GM12891 (cell line): Measurements from ENCODE around the gene TIAM2.
"Not testable (repeated sequence)": the region's sequence is repeated elsewhere in the genome, so short reads cannot be mapped to it uniquely, and the experiment has no call there.

Experiments
- DNase-seq: peaks from one replicate; pipeline ENCODE4 v3.0.0; 2011; ENCODE audit warnings: low spot score; ENCODE audit not compliant: insufficient read length
- FAIRE-seq: peaks from 2 replicates; lab custom pipeline; 2011; peaks lifted over from hg19 to GRCh38; lab: Jason Lieb, UNC
- PAX5 ChIP-seq: IDR thresholded peaks from 2 replicates; pipeline ENCODE4 v1.6.1; 2011; ENCODE audit warnings: low read length, moderate library complexity, mild to moderate bottlenecking; ENCODE audit not compliant: insufficient read depth, severe bottlenecking
- POLR2A ChIP-seq: IDR thresholded peaks from 2 replicates; pipeline ENCODE4 v1.6.1; 2011; ENCODE audit warnings: low read depth, low read length, control low read depth
- POLR2AphosphoS5 ChIP-seq: IDR thresholded peaks from 2 replicates; pipeline ENCODE4 v1.6.1; 2011; ENCODE audit warnings: low read depth, low read length, control low read depth
- POU2F2 ChIP-seq: IDR thresholded peaks from 2 replicates; pipeline ENCODE4 v1.6.1; 2011; ENCODE audit warnings: low read depth, mild to moderate bottlenecking, control low read depth, low read length, moderate library complexity
- SPI1 ChIP-seq: IDR thresholded peaks from 2 replicates; pipeline ENCODE4 v1.6.1; 2011; ENCODE audit warnings: low read depth, low read length, control low read depth
- TAF1 ChIP-seq: IDR thresholded peaks from 2 replicates; pipeline ENCODE4 v1.6.1; 2011; ENCODE audit warnings: low read depth, low read length, control low read depth

TIAM2 gene

DNA sequence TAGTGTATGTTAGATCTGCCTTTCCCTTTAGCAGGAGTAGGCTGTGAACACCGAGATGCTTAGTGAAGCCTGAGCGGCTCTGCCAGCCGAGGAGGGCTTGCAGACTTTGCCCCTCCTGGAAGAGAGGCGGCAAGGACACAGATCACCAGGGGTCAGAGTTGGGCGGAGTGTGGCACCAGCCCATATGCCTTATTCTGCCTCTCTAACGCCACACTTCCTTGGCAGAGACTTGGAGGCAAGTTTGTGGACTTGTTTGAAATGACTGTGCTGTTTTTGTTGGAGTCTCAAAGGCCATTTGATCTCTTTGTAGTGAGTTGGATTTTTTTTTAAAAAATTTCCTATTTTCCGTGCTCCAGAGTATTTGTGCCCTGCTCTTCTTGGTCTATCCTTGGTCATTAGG is 224.2 kb downstream of the TIAM2 start:
- TF ChIP-seq PAX5: no peak
- TF ChIP-seq POU2F2: no peak
- TF ChIP-seq SPI1: no peak
- no peak for TF ChIP-seq POLR2A
- no peak for TF ChIP-seq TAF1
- TF ChIP-seq POLR2AphosphoS5: no peak
- no peak for FAIRE-seq

GRCh38 chr6:155219858-155220301 is 224.8 kb downstream of the TIAM2 start:
- DNase-seq: no peak
- FAIRE-seq: no peak
- no peak for TF ChIP-seq POLR2AphosphoS5
- TF ChIP-seq POU2F2: no peak
- TF ChIP-seq PAX5: no peak
- TF ChIP-seq SPI1: no peak
- no peak for TF ChIP-seq POLR2A
- no peak for TF ChIP-seq TAF1

More for the DNA sequence above, 224.2 kb downstream of the TIAM2 start:
- no peak for DNase-seq

DNA sequence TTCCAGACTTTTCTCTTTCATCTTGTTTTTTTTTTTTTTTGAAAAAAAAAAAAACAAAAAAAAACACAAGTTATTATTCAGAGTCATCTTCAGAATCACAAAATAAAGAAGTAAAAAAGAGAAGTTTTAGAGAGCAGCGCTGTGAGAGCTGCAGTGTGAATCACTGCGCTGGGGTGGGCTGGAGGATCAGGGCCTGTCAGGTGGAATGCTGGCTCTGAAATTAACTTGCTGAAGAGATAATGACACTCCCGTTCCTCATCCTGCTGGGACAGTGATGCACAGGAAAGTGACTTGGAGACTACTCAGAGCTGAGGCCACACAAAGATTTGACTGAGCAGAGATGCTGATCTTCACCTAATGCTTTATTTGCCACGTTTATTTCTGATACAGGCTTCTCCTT is 226.0 kb downstream of the TIAM2 start:
- DNase-seq: no peak
- TF ChIP-seq SPI1 (no peak), POLR2AphosphoS5 (no peak), TAF1 (no peak), POU2F2 (no peak), POLR2A (no peak), PAX5 (no peak)
- FAIRE-seq: no peak

DNA sequence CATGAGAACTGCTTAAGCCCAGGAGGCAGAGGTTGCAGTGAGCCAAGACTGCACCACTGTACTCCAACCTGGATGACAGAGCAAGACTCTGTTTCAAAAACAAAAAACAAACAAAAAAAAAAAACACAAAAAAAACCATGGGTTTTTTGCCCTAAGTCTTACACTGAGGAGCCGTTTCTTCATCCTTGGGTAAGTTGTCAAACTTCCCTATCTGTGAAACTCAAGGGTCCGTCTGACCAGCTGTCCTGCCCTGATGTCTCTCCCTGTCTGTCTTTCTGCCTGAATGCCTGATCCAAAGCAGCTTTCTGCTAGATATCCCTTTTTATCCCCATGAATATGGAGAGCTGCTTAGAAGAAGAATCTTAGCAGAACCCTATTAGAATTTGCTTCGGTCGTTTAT is 227.4 kb downstream of the TIAM2 start:
- FAIRE-seq (no peak), DNase-seq (no peak)
- TF ChIP-seq POU2F2 (no peak), SPI1 (no peak), TAF1 (no peak), PAX5 (no peak), POLR2A (no peak), POLR2AphosphoS5 (no peak)

DNA sequence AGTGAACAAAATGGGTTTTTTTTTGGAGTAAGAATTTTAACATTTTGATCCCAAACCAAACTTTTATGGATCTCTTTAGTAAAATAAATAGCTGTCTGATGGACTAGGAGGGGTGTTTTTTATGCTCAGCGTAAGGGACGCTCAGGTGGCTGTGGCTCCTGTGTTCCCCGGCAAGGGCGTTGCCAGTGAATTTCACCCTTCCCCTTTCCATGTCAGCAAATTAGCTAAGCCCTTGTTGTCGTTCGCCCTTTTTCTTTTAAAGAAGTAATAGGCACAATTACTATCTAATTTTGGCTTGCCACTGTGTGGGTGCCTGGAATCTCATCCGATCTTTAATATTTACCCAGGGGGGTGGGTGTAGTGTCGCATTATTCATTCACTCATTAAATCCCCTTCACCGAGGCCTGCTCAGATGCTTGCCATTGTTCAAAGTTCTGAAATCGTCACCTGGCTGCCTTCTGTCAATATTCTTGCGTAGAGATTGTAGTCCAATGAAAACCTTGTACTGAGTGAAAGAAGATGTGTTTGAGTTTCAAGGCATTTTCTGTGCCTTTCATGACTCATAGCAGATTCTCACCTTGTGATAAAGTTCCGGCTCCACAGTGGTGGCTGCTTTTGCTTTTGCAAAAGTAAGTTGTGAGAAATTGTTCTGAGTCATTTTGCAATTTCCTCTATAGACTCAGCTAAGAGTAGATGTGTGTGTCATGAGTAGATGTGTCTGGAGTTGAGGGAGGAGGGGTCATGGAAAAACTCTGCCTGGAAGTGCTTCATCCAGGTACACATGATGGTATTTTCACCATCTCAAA is 228.7 kb downstream of the TIAM2 start:
- no peak for TF ChIP-seq SPI1
- TF ChIP-seq POLR2A: no peak
- no peak for TF ChIP-seq TAF1
- TF ChIP-seq POU2F2: no peak
- no peak for TF ChIP-seq POLR2AphosphoS5
- TF ChIP-seq PAX5: no peak
- DNase-seq (peak; percentile 43), FAIRE-seq (peak; percentile 82)

GRCh38 chr6:155224618-155225017 is 229.5 kb downstream of the TIAM2 start:
- FAIRE-seq (no peak), DNase-seq (no peak)
- no peak for TF ChIP-seq POLR2A
- TF ChIP-seq SPI1: no peak
- no peak for TF ChIP-seq POU2F2
- no peak for TF ChIP-seq PAX5
- no peak for TF ChIP-seq TAF1
- TF ChIP-seq POLR2AphosphoS5: no peak

- DNase-seq (no peak), FAIRE-seq (no peak)
- no peak for TF ChIP-seq POLR2A
- no peak for TF ChIP-seq POLR2AphosphoS5
- TF ChIP-seq SPI1: no peak
- no peak for TF ChIP-seq TAF1
- no peak for TF ChIP-seq POU2F2
- TF ChIP-seq PAX5: no peak
Measured at GRCh38 chr6:155227046-155227445, 231.9 kb downstream of the TIAM2 start.

DNA sequence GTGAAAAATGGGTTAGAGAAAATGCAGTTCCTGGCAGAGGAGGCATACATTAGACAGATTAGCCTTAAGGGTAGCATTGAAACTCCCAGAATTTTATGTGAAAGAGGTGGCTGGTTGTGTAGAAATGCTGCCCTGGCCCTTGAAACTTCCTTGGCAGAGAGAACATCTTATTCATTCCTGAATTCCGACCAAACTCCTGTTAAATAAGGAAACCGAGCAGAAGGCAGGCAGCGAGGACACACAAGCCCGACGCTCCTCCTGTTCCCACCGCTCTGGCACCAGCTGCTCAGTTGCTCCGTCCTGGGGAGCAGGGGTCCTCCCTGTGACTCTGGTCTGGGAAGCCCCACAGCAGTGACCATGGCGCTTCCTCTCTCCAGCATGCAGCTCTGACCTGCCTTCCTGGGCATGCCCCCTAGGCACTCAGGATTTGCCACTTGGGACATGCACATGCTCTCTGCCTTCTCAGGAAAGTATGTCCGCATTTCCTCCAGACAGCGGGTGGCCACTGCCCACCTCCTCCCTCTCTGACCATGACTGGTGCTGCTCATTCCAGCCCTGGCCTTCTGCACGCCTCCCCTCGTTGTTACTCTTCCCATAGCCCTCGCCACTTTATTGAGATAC is 233.5 kb downstream of the TIAM2 start:
- DNase-seq: no peak
- FAIRE-seq: no peak
- no peak for TF ChIP-seq TAF1
- TF ChIP-seq POLR2A: no peak
- TF ChIP-seq POLR2AphosphoS5: no peak; the same call in 1 of the 2 replicates
- no peak for TF ChIP-seq POU2F2
- TF ChIP-seq SPI1: no peak
- TF ChIP-seq PAX5: no peak

- FAIRE-seq, DNase-seq: not testable (repeated sequence)
Measured at GRCh38 chr6:155230975-155231374, 235.9 kb downstream of the TIAM2 start.

DNA sequence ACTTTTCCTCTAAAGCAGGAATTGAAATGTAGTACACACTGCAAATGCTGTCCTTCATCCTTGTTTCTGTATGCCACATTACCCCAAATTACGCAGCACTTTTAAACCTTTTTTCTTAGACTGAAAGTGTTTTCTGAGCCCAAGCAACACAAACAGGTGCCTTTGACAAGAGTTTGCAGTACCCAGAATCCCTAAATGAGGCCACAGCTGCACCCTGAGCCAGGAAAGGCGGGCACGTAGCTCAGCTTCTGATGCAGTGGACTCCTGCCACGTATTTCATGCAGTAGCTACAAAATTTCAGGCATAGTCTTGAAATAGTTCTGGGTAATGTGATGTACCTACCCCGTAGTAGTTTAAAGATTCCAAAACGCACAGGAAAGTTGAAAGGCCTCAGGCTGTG is 237.7 kb downstream of the TIAM2 start:
- DNase-seq (no peak), FAIRE-seq (no peak)
- TF ChIP-seq POLR2A (no peak), POLR2AphosphoS5 (no peak), POU2F2 (no peak), SPI1 (no peak), PAX5 (no peak), TAF1 (no peak)
